Spleen (tissue), 11 donors: Measurements from ENCODE around the gene HRH2. TPM values are rescaled to one million over a fixed set of nuclear protein-coding genes. Genes with fewer than 3 reads are reported as not detected.
A peak's percentile ranks its signal among the peaks of the same experiment; 100 is the strongest.

Experiments used
- DNase-seq: peaks from one replicate; pipeline ENCODE4 v3.0.0-alpha.2; 2020
- H3K27ac ChIP-seq, 8 donors: fragments of 200-600 bp; sonication (generic) in 7 of 8; 1 replicate in 4 of 8; 2 replicates in 4 of 8; pipeline versions ENCODE4 v1.5.0 to v1.8.0; 2016 to 2021; ENCODE audit warnings: inconsistent platforms in 4 of 8, mild to moderate bottlenecking in 4 of 8, moderate library complexity in 1 of 8
- H3K27me3 ChIP-seq, 7 donors: fragments of 200-600 bp; sonication (generic) in 6 of 7; replicated peaks in 1 of 7; 1 replicate in 4 of 7; 2 replicates in 3 of 7; pipeline versions ENCODE4 v1.5.0 to v1.8.0; 2016 to 2021; ENCODE audit warnings: inconsistent platforms in 3 of 7, mild to moderate bottlenecking in 1 of 7
- H3K36me3 ChIP-seq, 6 donors: fragments of 200-600 bp; sonication (generic) in 5 of 6; 1 replicate in 4 of 6; 2 replicates in 2 of 6; pipeline versions ENCODE4 v1.5.0 to v1.8.0; 2016 to 2021; ENCODE audit warnings: inconsistent platforms in 2 of 6
- H3K4me1 ChIP-seq, 6 donors: fragments of 200-600 bp; sonication (generic) in 5 of 6; 1 replicate in 3 of 6; 2 replicates in 3 of 6; pipeline versions ENCODE4 v1.5.0 to v1.8.0; 2016 to 2021; ENCODE audit warnings: inconsistent platforms in 3 of 6
- H3K4me3 ChIP-seq, 8 donors: fragments of 200-600 bp; sonication (generic) in 7 of 8; 1 replicate in 4 of 8; 2 replicates in 4 of 8; pipeline versions ENCODE4 v1.5.0 to v1.8.0; 2016 to 2021; ENCODE audit warnings: inconsistent platforms in 4 of 8, mild to moderate bottlenecking in 4 of 8, moderate library complexity in 2 of 8
- H3K9me3 ChIP-seq, 8 donors: fragments of 200-600 bp; sonication (generic) in 7 of 8; 1 replicate in 4 of 8; 2 replicates in 4 of 8; pipeline versions ENCODE4 v1.5.0 to v1.8.0; 2016 to 2021; ENCODE audit warnings: inconsistent platforms in 4 of 8
- CTCF ChIP-seq, 11 experiments: fragments of 200-600 bp in 7 of 11; fragments of 450-650 bp in 4 of 11; sonication (generic) in 4 of 11; IDR thresholded peaks in 8 of 11; conservative IDR thresholded peaks in 3 of 11; 1 replicate in 7 of 11; 2 replicates in 4 of 11; pipeline versions ENCODE4 v1.4.0 to v1.8.0; 2016 to 2021; ENCODE audit warnings: antibody characterized with exemption in 11 of 11, inconsistent platforms in 4 of 11, mild to moderate bottlenecking in 1 of 11
- POLR2A ChIP-seq, 3 donors: fragments of 450-650 bp; IDR thresholded peaks; one replicate each; pipeline ENCODE4 v1.5.1; 2017; ENCODE audit warnings: antibody characterized with exemption in 3 of 3, mild to moderate bottlenecking in 1 of 3
- POLR2AphosphoS5 ChIP-seq, 3 donors: sonication (generic); formaldehyde crosslinking; IDR thresholded peaks; one replicate each; pipeline ENCODE4 v1.5.1; 2017; ENCODE audit warnings: antibody characterized with exemption in 3 of 3
- WGBS, 5 donors: extraction: QIAGEN DNeasy Blood & Tissue Kit in 3 of 5; methylation state at CpG; one replicate each; pipeline versions ENCODE4 v1.1.5 to v1.1.7; 2013 to 2018; 5-methylcytosine and 5-hydroxymethylcytosine counted together
- intact Hi-C: fragments of 100-400 bp; cut with DNase I; formaldehyde crosslinking; loops from one replicate; pipeline ENCODE4 v1.15.0; 2023; ENCODE audit warnings: low total_unique reads
- polyA plus RNA-seq, 3 donors: library from polyadenylated mRNA; stranded (reverse); fragments of 200-250 nt; gene quantifications; one replicate each; pipeline ENCODE4 v1.2.1, GENCODE V29; 2013
- total RNA-seq, 7 donors: library from RNA; depleted of rRNA in 3 of 7; stranded (reverse); fragments of >200 nt in 3 of 7; fragmentation: NEBNext Ultra II Directional in 4 of 7; extraction: Animal tissue kit (Norgen Biotek cat#: 25700) in 4 of 7; gene quantifications; one replicate each; pipeline versions ENCODE4 v1.1.0 to v1.2.1, GENCODE V29; 2016 to 2021
- donor health status: healthy with polysubstance abuse.
- donor health status: DM: no; HTN: no; CAD: no; lungs with moderate emphysema.
- donor health status: DM: no; HTN: no; CAD: no.
- donor health status: Bipolar disorder and iron deficiency.
- donor health status: healthy.
- donor health status: DM: no; HTN: no; CAD: no.
- donor health status: DM: yes; HTN: yes; CAD: no.

The HRH2 gene
- total and polyA plus RNA-seq, 10 donors = 1.9 to 85.2 (median 22.3) TPM

GRCh38 chr5:175697846-175698245 lies 40.0 kb downstream of the HRH2 start:
- no peaks in the 10 kb centered on the region for H3K9me3 ChIP-seq
- 91 to 96% (median 95%) methylated on average over 7 of the region's 7 CpGs for WGBS, 5 donors
- peaks cover 0 to 47% (median 0%) of the 10 kb centered on the region in 6 donors for H3K36me3 ChIP-seq
- peak; percentile 65 for DNase-seq
- no peak overlapping the region for H3K4me3 ChIP-seq
- peaks cover 0 to 42% (median 29%) of the 10 kb centered on the region in 6 donors for H3K4me1 ChIP-seq
- peak in 1 of 3 donors; percentile 50 for TF ChIP-seq POLR2AphosphoS5 (IDR thresholded peaks at IDR 0.05)
- no peak for TF ChIP-seq CTCF (IDR thresholded peaks at IDR 0.05 in 8 of 11, conservative IDR thresholded peaks at IDR 0.05 in 3 of 11)
- no peak overlapping the region for H3K27ac ChIP-seq
- H3K27me3 ChIP-seq = no peaks in the 10 kb centered on the region
- intact Hi-C loops = loop anchor here (10.0 kb wide), 1 partner anchor 163 kb away; no protein-coding TSS in a partner anchor

GRCh38 chr5:175698401-175699115 lies 40.7 kb downstream of the HRH2 start:
- WGBS, 5 donors = 81 to 94% (median 87%) methylated on average over 18 of the region's 18 CpGs
- intact Hi-C loops = loop anchor here (10.0 kb wide), 1 partner anchor 164 kb away; no protein-coding TSS in a partner anchor
- H3K4me3 ChIP-seq = no peak overlapping the region
- no peaks in the 10 kb centered on the region for H3K27me3 ChIP-seq
- H3K4me1 ChIP-seq = peaks cover 0 to 35% (median 25%) of the 10 kb centered on the region in 6 donors
- no peak for TF ChIP-seq CTCF (IDR thresholded peaks at IDR 0.05 in 8 of 11, conservative IDR thresholded peaks at IDR 0.05 in 3 of 11)
- H3K27ac ChIP-seq = no peak overlapping the region
- peaks cover 0 to 43% (median 0%) of the 10 kb centered on the region in 6 donors for H3K36me3 ChIP-seq
- peak; percentile 50 for DNase-seq
- H3K9me3 ChIP-seq = peaks cover 0 to 6% (median under 1%) of the 10 kb centered on the region in 8 donors

- Histone ChIP-seq H3K4me1 (peaks cover 0 to 10% (median 10%) of the 10 kb centered on the region in 6 donors), H3K4me3 (no peak overlapping the region), H3K36me3 (peaks cover 0 to 43% (median 0%) of the 10 kb centered on the region in 6 donors), H3K9me3 (peaks cover 0 to 11% (median 3%) of the 10 kb centered on the region in 8 donors), H3K27me3 (no peaks in the 10 kb centered on the region), H3K27ac (no peak overlapping the region)
- intact Hi-C loops = no loop called here
- peak; percentile 32 for DNase-seq
- no peak for TF ChIP-seq POLR2A (IDR thresholded peaks at IDR 0.05)
- peak in 5 of 11 experiments; percentile 9 to 46 (median 23) for TF ChIP-seq CTCF (IDR thresholded peaks at IDR 0.05 in 8 of 11, conservative IDR thresholded peaks at IDR 0.05 in 3 of 11)
- WGBS, 5 donors = 84 to 95% (median 84%) methylated on average over 5 of the region's 5 CpGs
Observed at GRCh38 chr5:175700991-175701390, 43.1 kb downstream of the HRH2 start.

- H3K27me3 ChIP-seq = no peaks in the 10 kb centered on the region
- WGBS, 5 donors = 84 to 93% (median 92%) methylated on average over 12 of the region's 12 CpGs
- no peak for TF ChIP-seq CTCF (IDR thresholded peaks at IDR 0.05 in 8 of 11, conservative IDR thresholded peaks at IDR 0.05 in 3 of 11)
- TF ChIP-seq POLR2A (IDR thresholded peaks at IDR 0.05) = no peak
- TF ChIP-seq POLR2AphosphoS5 (IDR thresholded peaks at IDR 0.05) = no peak
- peaks cover 0 to 2% (median 1%) of the 10 kb centered on the region in 6 donors for H3K4me1 ChIP-seq
- intact Hi-C loops = no loop called here
- peak; percentile 18 for DNase-seq
- H3K9me3 ChIP-seq = peaks cover 0 to 11% (median 3%) of the 10 kb centered on the region in 8 donors
- no peak overlapping the region for H3K27ac ChIP-seq
- H3K36me3 ChIP-seq = peaks cover 0 to 50% (median 0%) of the 10 kb centered on the region in 6 donors
- H3K4me3 ChIP-seq = no peak overlapping the region
Observed at GRCh38 chr5:175701797-175702196, 43.9 kb downstream of the HRH2 start.
